Omental fat pad (tissue), 4 donors: ENCODE data around the gene TIE1. TPM values are rescaled to one million over a fixed set of nuclear protein-coding genes. Genes with fewer than 3 reads are reported as not detected.

Experiments
- ATAC-seq: fragments of 150-250 bp; one replicate; pipeline ENCODE4 v1.9.1; 2016; ENCODE audit warnings: mild to moderate bottlenecking, moderate library complexity; ENCODE audit not compliant: low FRiP score
- DNase-seq: peaks from one replicate; pipeline ENCODE4 v3.0.0-alpha.2; 2019; ENCODE audit warnings: low spot score
- CTCF ChIP-seq, 3 donors: fragments of 450-650 bp; IDR thresholded peaks; one replicate each; pipeline ENCODE4 v1.5.1; 2016 to 2017; ENCODE audit warnings: antibody characterized with exemption in 3 of 3, mild to moderate bottlenecking in 3 of 3, moderate library complexity in 2 of 3
- total RNA-seq, 4 donors: library from RNA; depleted of rRNA; stranded (reverse); fragments of >200 nt; gene quantifications; one replicate each; pipeline ENCODE4 v1.1.0, GENCODE V29; 2016

The TIE1 gene
- total RNA-seq, 4 donors from 2014 or later, result 15.2 to 156 (median 44.6) TPM

GRCh38 chr1:43317817-43318471, 17.2 kb downstream of the TIE1 start:
- ATAC-seq (no peak), DNase-seq (no peak)
- TF ChIP-seq CTCF (IDR thresholded peaks at IDR 0.05), result no peak

GRCh38 chr1:43318831-43319230, 18.0 kb downstream of the TIE1 start:
- ATAC-seq (no peak), DNase-seq (no peak)
- TF ChIP-seq CTCF (IDR thresholded peaks at IDR 0.05), result no peak

- ATAC-seq (no peak), DNase-seq (no peak)
Observed at GRCh38 chr1:43319288-43319687, 18.5 kb downstream of the TIE1 start.

GRCh38 chr1:43319766-43320165, 19.0 kb downstream of the TIE1 start:
- TF ChIP-seq CTCF (IDR thresholded peaks at IDR 0.05), result no peak
- no peak for ATAC-seq
- no peak for DNase-seq

More at GRCh38 chr1:43319288-43319687, 18.5 kb downstream of the TIE1 start:
- TF ChIP-seq CTCF (IDR thresholded peaks at IDR 0.05), result no peak

- DNase-seq (no peak), ATAC-seq (no peak)
- no peak for TF ChIP-seq CTCF (IDR thresholded peaks at IDR 0.05)
Observed at GRCh38 chr1:43321331-43321891, 20.6 kb downstream of the TIE1 start.

- TF ChIP-seq CTCF (IDR thresholded peaks at IDR 0.05), result no peak
- ATAC-seq (no peak), DNase-seq (no peak)
Observed at GRCh38 chr1:43322506-43322905, 21.7 kb downstream of the TIE1 start.

GRCh38 chr1:43324810-43325209, 24.0 kb downstream of the TIE1 start:
- ATAC-seq, result no peak

More at GRCh38 chr1:43324810-43325209, 24.0 kb downstream of the TIE1 start:
- no peak for DNase-seq
- TF ChIP-seq CTCF (IDR thresholded peaks at IDR 0.05), result no peak
